ENCODE results near the gene PPM1A.
"Not testable (repeated sequence)": the region's sequence is repeated elsewhere in the genome, so short reads cannot be mapped to it uniquely, and the experiment has no call there.

PPM1A gene

DNA sequence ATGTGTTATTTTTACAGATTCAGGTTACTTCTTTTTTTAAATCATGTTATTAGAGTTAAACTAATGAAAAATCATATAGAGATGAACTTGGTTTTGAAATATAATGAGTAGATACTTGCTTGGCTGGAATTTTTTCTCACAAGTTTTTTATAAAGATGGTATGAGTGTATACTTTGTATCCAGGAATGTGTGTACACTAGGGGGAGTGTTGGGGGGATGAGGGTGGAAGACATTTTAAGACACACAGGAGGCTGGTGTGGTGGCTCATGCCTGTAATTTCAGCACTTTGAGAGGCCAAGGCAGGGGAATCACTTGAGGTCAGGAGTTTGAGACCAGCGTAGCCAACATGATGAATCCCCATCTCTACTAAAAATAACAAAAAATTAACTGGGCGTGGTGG, 23.2 kb downstream of the PPM1A start:
- no peak for DNase-seq

- DNase-seq, result no peak
Observed at GRCh38 chr14:60273956-60274355, 24.9 kb downstream of the PPM1A start.

- no peak for DNase-seq
Observed at GRCh38 chr14:60274448-60274847, 25.4 kb downstream of the PPM1A start.

GRCh38 chr14:60275932-60276331, 26.9 kb downstream of the PPM1A start:
- DNase-seq, result no peak

GRCh38 chr14:60276347-60276746, 27.3 kb downstream of the PPM1A start:
- no peak for DNase-seq

- no peak for DNase-seq
Observed at GRCh38 chr14:60277605-60278190, 28.7 kb downstream of the PPM1A start.

GRCh38 chr14:60278350-60278749, 29.3 kb downstream of the PPM1A start:
- DNase-seq, result no peak

GRCh38 chr14:60287452-60287851, 38.4 kb downstream of the PPM1A start:
- no peak for DNase-seq

- DNase-seq, result no peak
Observed at GRCh38 chr14:60288279-60288678, 39.3 kb downstream of the PPM1A start.

- DNase-seq, result no peak
Observed at GRCh38 chr14:60294411-60295069, 45.5 kb downstream of the PPM1A start.

GRCh38 chr14:60300019-60300418, 51.0 kb downstream of the PPM1A start:
- no peak for DNase-seq

DNA sequence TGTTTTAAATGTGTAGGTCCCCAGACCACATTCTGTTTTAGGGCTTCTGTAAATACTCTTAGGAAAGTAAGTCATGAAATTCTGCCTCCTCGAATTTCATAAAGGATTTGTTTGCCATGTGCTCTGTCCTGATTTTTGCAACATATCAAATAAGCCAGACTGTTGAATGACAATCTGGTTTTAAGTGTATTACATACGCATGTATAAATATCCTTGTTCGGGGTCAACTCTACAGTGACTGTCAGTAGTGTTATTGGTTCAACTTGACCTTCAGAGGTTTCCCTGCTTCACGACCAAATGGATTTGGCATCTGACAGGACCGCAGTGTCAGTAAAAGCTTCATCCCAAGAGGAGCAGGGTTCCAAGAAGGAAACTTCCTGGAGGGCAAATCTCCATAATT, 52.7 kb downstream of the PPM1A start:
- DNase-seq, result no peak

DNA sequence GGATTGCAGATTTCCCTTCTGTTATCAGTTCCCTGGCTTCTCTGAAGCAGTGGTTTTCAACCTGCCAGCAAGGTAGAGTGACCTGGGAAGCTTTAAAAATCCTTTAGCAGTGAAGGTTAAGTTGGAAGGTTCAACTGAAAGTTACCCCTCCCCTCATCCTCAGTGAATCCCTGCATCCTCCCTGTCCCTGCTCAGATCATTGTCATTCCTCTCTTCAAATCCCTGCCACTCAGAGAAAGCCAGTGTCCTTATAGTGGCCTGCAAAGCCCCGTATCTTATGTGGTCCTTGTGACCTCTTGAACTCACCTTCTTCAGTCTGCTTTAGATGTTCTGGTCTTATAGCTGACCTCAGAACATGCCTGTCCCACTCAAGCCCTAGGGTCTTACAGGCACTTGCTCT, 53.6 kb downstream of the PPM1A start:
- DNase-seq, result no peak

- DNase-seq, result no peak
Observed at GRCh38 chr14:60303745-60304144, 54.7 kb downstream of the PPM1A start.

GRCh38 chr14:60304509-60304908, 55.5 kb downstream of the PPM1A start:
- no peak for DNase-seq

DNA sequence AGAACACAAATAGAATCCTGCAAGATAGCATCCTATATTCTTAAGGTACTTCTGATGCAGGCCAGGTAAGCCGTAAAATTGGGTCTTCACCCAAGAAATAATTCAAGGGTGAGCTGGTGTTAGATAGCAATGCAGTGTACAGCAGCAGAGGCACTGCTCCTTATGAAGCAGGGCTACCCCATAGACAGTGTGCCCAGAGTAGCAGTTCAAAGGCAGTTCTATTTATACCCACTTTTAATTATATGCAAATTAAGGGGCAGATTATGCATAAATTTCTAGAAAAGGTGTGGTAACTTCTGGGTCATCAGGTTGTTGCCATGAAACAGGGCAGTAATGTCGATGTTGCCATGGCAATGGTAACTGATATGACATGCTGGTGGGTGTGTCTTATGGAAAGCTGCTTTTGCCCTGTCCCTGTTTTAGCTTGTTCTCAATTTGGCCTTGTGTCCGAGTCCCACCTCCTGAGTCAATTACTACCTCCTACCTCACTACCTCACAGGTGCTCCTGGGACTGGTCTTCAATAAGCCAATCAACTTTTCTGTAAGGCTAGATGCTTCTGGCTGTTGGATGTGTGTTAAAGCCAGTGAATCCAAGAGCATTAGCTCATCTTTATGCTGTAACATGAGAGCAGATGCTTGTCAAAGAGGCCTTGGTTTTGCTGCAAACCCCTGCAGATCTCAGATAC, 61.0 kb downstream of the PPM1A start:
- DNase-seq, result no peak

- DNase-seq, result no peak
Observed at GRCh38 chr14:60311417-60311816, 62.4 kb downstream of the PPM1A start.

DNA sequence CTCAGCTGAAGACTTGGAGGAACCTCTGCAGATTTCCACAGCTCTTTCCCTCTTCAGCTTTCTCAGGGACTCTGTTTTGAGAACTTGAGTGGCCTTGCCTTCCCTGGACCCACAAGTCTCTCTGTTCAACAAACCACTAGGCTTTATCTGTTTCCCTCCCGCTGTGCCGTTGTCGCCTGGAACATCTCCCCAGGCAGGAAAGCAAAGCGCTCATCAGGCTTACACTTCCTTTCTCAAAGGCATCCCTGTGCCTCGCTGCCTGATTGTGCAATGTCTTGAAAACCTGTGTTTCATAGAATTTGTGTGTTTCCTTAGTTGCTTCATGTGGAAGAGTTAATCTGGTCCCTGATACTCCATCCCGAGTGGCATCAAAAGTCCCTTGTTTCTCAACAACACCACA, 64.1 kb downstream of the PPM1A start:
- no peak for DNase-seq

DNA sequence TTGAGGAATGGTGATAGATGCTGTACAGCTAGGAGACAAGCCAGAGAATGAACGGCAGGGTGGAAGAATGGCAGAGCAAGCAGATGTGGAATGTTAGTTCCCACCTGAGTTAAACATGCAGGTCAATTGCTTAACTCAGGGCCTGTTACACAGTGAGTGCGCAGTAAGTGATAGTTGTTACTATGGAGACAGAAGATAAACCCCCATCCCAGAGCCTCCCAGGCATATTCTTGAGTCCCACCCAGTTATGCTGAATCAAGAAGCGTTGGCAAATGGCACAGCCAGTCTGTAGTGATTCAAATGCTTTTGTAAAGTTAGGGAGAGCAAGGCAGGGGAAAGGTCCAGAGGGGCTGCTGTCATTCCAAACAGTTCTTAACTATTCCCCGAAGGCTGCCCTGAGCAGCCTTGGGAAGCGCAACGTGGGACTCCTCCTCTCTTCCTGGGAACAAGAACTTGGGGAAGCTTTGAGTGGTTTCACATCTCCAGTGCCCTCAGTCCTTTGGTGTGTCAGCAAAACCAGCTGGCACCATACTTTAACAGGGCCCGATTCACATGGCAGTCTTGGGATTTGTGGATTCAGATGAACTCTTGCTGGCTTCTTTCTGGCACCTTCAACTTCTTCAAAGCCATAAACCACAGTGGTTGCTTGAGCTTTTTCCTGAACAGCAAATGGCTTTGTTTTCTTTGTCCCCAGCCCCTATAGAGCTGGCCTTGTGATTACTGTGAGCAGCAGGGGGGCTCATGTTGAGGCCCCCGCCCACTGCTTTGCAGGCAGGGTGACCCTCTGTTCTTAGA, 66.4 kb downstream of the PPM1A start:
- DNase-seq, result no peak

DNA sequence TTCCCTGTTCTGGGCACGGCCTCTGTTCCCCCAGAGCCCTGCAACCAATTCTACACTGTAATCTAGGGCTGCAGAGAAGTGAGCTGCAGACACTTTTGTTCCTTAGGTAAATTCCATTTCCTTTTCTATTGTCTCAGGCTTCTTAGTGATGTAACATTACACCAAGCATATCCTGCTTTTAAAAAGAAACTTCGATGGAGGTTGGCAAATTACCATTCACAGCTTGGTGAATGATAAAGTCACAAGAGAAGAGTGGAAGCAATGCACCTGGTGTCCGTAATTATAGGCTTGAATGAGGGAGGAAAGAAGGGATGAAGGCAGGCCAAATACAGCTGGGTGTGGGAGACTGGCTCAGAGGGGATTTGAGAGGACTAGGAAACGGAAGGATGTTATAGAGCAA, 68.6 kb downstream of the PPM1A start:
- DNase-seq, result no peak

DNA sequence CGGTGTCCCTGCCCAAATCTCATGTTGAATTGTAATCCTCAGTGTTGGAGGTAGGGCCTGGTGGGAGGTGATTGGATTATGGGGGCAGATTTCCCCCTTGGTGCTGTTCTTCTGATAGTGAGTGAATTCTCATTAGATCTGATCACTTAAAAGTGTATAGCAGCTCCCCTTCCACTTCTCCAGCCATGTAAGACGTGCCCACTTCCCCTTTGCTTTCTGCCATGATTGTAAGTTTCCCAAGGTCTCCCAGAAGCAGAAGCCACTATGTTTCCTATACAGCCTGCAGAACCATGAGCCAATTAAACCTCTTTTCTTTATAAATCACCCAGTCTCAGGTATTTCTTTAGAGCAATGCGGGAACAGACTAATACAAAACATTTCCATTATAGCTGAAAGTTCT, 71.8 kb downstream of the PPM1A start:
- DNase-seq, result not testable (repeated sequence)

GRCh38 chr14:60323199-60323896, 74.3 kb downstream of the PPM1A start:
- no peak for DNase-seq

DNA sequence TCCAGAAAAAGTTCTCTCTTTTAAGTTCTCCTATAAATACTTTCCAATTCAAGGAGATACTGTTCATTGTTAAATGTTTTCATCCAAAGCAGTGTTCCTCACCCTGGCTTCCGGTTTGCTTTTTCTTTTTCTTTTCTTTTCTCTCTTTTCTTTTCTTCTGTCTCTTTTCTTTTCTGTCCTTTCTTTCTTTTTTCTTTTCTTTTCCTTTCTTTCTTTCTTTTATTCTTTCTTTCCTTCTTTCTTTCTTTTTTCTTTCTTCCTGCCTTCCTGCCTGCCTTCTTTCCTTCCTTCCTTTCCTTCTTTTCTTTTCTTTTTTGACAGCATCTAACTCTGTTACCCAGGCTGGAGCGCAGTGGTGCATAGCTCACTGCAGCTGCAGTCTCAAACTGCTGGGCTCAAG, 75.8 kb downstream of the PPM1A start:
- DNase-seq, result no peak

All from SIG-M5 (cell line).